GM23338 (cell line): ENCODE measurements around the gene CCDC183.

ENCODE experiments used
- CREB1 ChIP-seq: fragments of 250-450 bp; sonication (Bioruptor Pico); IDR thresholded peaks from 2 replicates; pipeline ENCODE4 v1.5.0; 2020; ENCODE audit warnings: low read depth, mild to moderate bottlenecking, moderate library complexity
- EZH2 ChIP-seq: fragments of 200-600 bp; sonication (generic); IDR thresholded peaks from one replicate; pipeline ENCODE4 v1.8.0; 2017; ENCODE audit warnings: antibody characterized with exemption, mild to moderate bottlenecking, low read depth; ENCODE audit not compliant: unreplicated experiment
- EZH2phosphoT487 ChIP-seq: fragments of 200-600 bp; sonication (generic); IDR thresholded peaks from one replicate; pipeline ENCODE4 v1.8.1; 2018; ENCODE audit warnings: antibody characterized with exemption; ENCODE audit not compliant: unreplicated experiment
- JUNB ChIP-seq: IDR thresholded peaks from one replicate; pipeline ENCODE4 v1.6.1; 2016; ENCODE audit warnings: antibody characterized with exemption; ENCODE audit not compliant: unreplicated experiment
- ZNF331 ChIP-seq: fragments of 250-450 bp; sonication (Bioruptor Pico); IDR thresholded peaks from 2 replicates; pipeline ENCODE4 v1.5.0; 2020; ENCODE audit warnings: low read depth, mild to moderate bottlenecking, moderate library complexity
- TF ChIP-seq, protein P1 (sequence below), 2 experiments: fragments of 200-600 bp in 1 of 2; sonication (generic) in 1 of 2; conservative IDR thresholded peaks; 2 replicates each; pipeline versions ENCODE4 v1.5.1 to v1.6.1; 2016 to 2017; ENCODE audit warnings: antibody characterized with exemption in 2 of 2, low read depth in 2 of 2, mild to moderate bottlenecking in 2 of 2, moderate library complexity in 1 of 2
- TF ChIP-seq, protein P2 (sequence below): IDR thresholded peaks from one replicate; pipeline ENCODE4 v1.6.1; 2018; ENCODE audit warnings: antibody characterized with exemption; ENCODE audit not compliant: unreplicated experiment

GRCh38 chr9:136835932-136836904 lies 40.1 kb downstream of the CCDC183 start:
- TF ChIP-seq, protein P1, sequence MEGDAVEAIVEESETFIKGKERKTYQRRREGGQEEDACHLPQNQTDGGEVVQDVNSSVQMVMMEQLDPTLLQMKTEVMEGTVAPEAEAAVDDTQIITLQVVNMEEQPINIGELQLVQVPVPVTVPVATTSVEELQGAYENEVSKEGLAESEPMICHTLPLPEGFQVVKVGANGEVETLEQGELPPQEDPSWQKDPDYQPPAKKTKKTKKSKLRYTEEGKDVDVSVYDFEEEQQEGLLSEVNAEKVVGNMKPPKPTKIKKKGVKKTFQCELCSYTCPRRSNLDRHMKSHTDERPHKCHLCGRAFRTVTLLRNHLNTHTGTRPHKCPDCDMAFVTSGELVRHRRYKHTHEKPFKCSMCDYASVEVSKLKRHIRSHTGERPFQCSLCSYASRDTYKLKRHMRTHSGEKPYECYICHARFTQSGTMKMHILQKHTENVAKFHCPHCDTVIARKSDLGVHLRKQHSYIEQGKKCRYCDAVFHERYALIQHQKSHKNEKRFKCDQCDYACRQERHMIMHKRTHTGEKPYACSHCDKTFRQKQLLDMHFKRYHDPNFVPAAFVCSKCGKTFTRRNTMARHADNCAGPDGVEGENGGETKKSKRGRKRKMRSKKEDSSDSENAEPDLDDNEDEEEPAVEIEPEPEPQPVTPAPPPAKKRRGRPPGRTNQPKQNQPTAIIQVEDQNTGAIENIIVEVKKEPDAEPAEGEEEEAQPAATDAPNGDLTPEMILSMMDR (conservative IDR thresholded peaks at IDR 0.05; ENCODE audit: low read depth in 2 of 2): no peak
- no peak for TF ChIP-seq EZH2phosphoT487
- TF ChIP-seq ZNF331 (CRISPR knock-in tag): no peak
- TF ChIP-seq, protein P2, sequence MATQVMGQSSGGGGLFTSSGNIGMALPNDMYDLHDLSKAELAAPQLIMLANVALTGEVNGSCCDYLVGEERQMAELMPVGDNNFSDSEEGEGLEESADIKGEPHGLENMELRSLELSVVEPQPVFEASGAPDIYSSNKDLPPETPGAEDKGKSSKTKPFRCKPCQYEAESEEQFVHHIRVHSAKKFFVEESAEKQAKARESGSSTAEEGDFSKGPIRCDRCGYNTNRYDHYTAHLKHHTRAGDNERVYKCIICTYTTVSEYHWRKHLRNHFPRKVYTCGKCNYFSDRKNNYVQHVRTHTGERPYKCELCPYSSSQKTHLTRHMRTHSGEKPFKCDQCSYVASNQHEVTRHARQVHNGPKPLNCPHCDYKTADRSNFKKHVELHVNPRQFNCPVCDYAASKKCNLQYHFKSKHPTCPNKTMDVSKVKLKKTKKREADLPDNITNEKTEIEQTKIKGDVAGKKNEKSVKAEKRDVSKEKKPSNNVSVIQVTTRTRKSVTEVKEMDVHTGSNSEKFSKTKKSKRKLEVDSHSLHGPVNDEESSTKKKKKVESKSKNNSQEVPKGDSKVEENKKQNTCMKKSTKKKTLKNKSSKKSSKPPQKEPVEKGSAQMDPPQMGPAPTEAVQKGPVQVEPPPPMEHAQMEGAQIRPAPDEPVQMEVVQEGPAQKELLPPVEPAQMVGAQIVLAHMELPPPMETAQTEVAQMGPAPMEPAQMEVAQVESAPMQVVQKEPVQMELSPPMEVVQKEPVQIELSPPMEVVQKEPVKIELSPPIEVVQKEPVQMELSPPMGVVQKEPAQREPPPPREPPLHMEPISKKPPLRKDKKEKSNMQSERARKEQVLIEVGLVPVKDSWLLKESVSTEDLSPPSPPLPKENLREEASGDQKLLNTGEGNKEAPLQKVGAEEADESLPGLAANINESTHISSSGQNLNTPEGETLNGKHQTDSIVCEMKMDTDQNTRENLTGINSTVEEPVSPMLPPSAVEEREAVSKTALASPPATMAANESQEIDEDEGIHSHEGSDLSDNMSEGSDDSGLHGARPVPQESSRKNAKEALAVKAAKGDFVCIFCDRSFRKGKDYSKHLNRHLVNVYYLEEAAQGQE: no peak
- no peak for TF ChIP-seq JUNB
- no peak for TF ChIP-seq CREB1 (CRISPR knock-in tag)
- no peak for TF ChIP-seq EZH2
